HEK293 (cell line): ENCODE data around the gene IMPDH1.
A peak's percentile ranks its signal among the peaks of the same experiment; 100 is the strongest.

Experiments used
- CTCF ChIA-PET: fragments of 350-600 bp; formaldehyde crosslinking; extraction: SDS; loops from one replicate; lab custom pipeline; 2021; ENCODE audit warnings: antibody characterized with exemption; lab: Yijun Ruan, JAX
- POLR2A ChIA-PET: fragments of 300-600 bp; formaldehyde crosslinking; extraction: SDS; loops from one replicate; lab custom pipeline; 2020; ENCODE audit warnings: antibody characterized with exemption, inconsistent platforms; lab: Yijun Ruan, JAX
- H3K27ac ChIP-seq: fragments of 200-500 bp; sonication (Bioruptor generic); 2 replicates; pipeline ENCODE4 v1.5.1; 2014; ENCODE audit warnings: low read depth, low read length, control low read depth, inconsistent platforms; ENCODE audit errors: extremely low read depth
- H3K36me3 ChIP-seq, 2 experiments: fragments of 200-500 bp in 1 of 2; sonication (Bioruptor generic) in 1 of 2; 1 replicate in 1 of 2; 2 replicates in 1 of 2; pipeline ENCODE4 v1.5.1; 2014 to 2017; ENCODE audit warnings: inconsistent platforms in 2 of 2, low read length in 2 of 2; ENCODE audit not compliant: control insufficient read depth in 2 of 2, insufficient read depth in 1 of 2
- H3K4me1 ChIP-seq: fragments of 200-500 bp; sonication (Bioruptor generic); 2 replicates; pipeline ENCODE4 v1.5.1; 2014; ENCODE audit warnings: mild to moderate bottlenecking, low read length, inconsistent platforms; ENCODE audit not compliant: control insufficient read depth, insufficient read depth
- H3K4me3 ChIP-seq: 2 replicates; pipeline ENCODE4 v1.5.1; 2011; ENCODE audit warnings: low read depth, mild to moderate bottlenecking, control low read depth, low read length, moderate library complexity
- H3K9me3 ChIP-seq: fragments of 200-500 bp; sonication (Bioruptor generic); 2 replicates; pipeline ENCODE4 v1.5.1; 2014; ENCODE audit warnings: low read depth, low read length, inconsistent platforms; ENCODE audit not compliant: control insufficient read depth, insufficient read depth
- CTCF ChIP-seq: fragments of 450-650 bp; formaldehyde crosslinking; IDR thresholded peaks from 2 replicates; pipeline ENCODE4 v1.5.1; 2016; ENCODE audit warnings: missing biosample characterization, missing genetic modification characterization
- GLIS1 ChIP-seq: fragments of 450-650 bp; formaldehyde crosslinking; IDR thresholded peaks from 2 replicates; pipeline ENCODE4 v1.5.1; 2016; ENCODE audit warnings: missing biosample characterization, missing genetic modification characterization
- HIC1 ChIP-seq: fragments of 450-650 bp; formaldehyde crosslinking; IDR thresholded peaks from 2 replicates; pipeline ENCODE4 v1.5.1; 2016; ENCODE audit warnings: missing biosample characterization, missing genetic modification characterization
- SCRT2 ChIP-seq: fragments of 450-650 bp; formaldehyde crosslinking; IDR thresholded peaks from 2 replicates; pipeline ENCODE4 v1.5.1; 2016; ENCODE audit warnings: missing biosample characterization, missing genetic modification characterization
- SP7 ChIP-seq: fragments of 450-650 bp; formaldehyde crosslinking; IDR thresholded peaks from 2 replicates; pipeline ENCODE4 v1.5.1; 2016; ENCODE audit warnings: missing biosample characterization, missing genetic modification characterization
- TCF7L2 ChIP-seq: IDR thresholded peaks from 2 replicates; pipeline ENCODE4 v1.6.1; 2011; ENCODE audit warnings: low read depth, mild to moderate bottlenecking, inconsistent platforms, low read length, moderate library complexity, borderline replicate concordance
- YY1 ChIP-seq: fragments of 450-650 bp; formaldehyde crosslinking; IDR thresholded peaks from 2 replicates; pipeline ENCODE4 v1.5.1; 2018; ENCODE audit warnings: missing biosample characterization, missing genetic modification characterization
- ZNF121 ChIP-seq: fragments of 450-650 bp; formaldehyde crosslinking; IDR thresholded peaks from 2 replicates; pipeline ENCODE4 v1.5.1; 2016; ENCODE audit warnings: missing biosample characterization, missing genetic modification characterization
- ZNF24 ChIP-seq: fragments of 450-650 bp; formaldehyde crosslinking; IDR thresholded peaks from 2 replicates; pipeline ENCODE4 v1.5.1; 2016; ENCODE audit warnings: missing biosample characterization, missing genetic modification characterization
- ZNF302 ChIP-seq: fragments of 450-650 bp; formaldehyde crosslinking; IDR thresholded peaks from 2 replicates; pipeline ENCODE4 v1.5.1; 2016; ENCODE audit warnings: missing biosample characterization, missing genetic modification characterization, low read depth
- ZNF335 ChIP-seq: fragments of 450-650 bp; formaldehyde crosslinking; conservative IDR thresholded peaks from 2 replicates; pipeline ENCODE4 v1.5.1; 2016; ENCODE audit warnings: missing biosample characterization, missing genetic modification characterization
- ZNF398 ChIP-seq: fragments of 450-650 bp; formaldehyde crosslinking; IDR thresholded peaks from 2 replicates; pipeline ENCODE4 v1.5.1; 2017; ENCODE audit warnings: missing biosample characterization, missing genetic modification characterization
- ZNF580 ChIP-seq: fragments of 450-650 bp; formaldehyde crosslinking; IDR thresholded peaks from 2 replicates; pipeline ENCODE4 v1.5.1; 2016; ENCODE audit warnings: missing biosample characterization, missing genetic modification characterization
- ZNF596 ChIP-seq: fragments of 450-650 bp; IDR thresholded peaks from 2 replicates; pipeline ENCODE4 v1.5.0; 2018; ENCODE audit warnings: missing biosample characterization, mild to moderate bottlenecking, missing genetic modification characterization, moderate library complexity
- ZNF660 ChIP-seq: fragments of 450-650 bp; IDR thresholded peaks from 2 replicates; pipeline ENCODE4 v1.5.1; 2018; ENCODE audit warnings: missing biosample characterization, mild to moderate bottlenecking, missing genetic modification characterization
- ZNF664 ChIP-seq: fragments of 450-650 bp; formaldehyde crosslinking; IDR thresholded peaks from 2 replicates; pipeline ENCODE4 v1.5.1; 2016; ENCODE audit warnings: missing biosample characterization, missing genetic modification characterization
- ZNF677 ChIP-seq: fragments of 450-650 bp; IDR thresholded peaks from 2 replicates; pipeline ENCODE4 v1.5.0; 2018; ENCODE audit warnings: missing biosample characterization, mild to moderate bottlenecking, missing genetic modification characterization, moderate library complexity
- ZSCAN16 ChIP-seq: fragments of 450-650 bp; formaldehyde crosslinking; IDR thresholded peaks from 2 replicates; pipeline ENCODE4 v1.5.1; 2016; ENCODE audit warnings: missing biosample characterization, missing genetic modification characterization
- ZSCAN30 ChIP-seq: fragments of 450-650 bp; IDR thresholded peaks from 2 replicates; pipeline ENCODE4 v1.5.1; 2018; ENCODE audit warnings: missing biosample characterization, mild to moderate bottlenecking, missing genetic modification characterization, moderate library complexity
- TF ChIP-seq, protein P1 (sequence below): fragments of 450-650 bp; formaldehyde crosslinking; IDR thresholded peaks from 2 replicates; pipeline ENCODE4 v1.5.1; 2017; ENCODE audit warnings: missing biosample characterization, missing genetic modification characterization
- TF ChIP-seq, protein P2 (sequence below): fragments of 450-650 bp; formaldehyde crosslinking; IDR thresholded peaks from 2 replicates; pipeline ENCODE4 v1.5.1; 2017; ENCODE audit warnings: missing biosample characterization, missing genetic modification characterization

The IMPDH1 gene

DNA sequence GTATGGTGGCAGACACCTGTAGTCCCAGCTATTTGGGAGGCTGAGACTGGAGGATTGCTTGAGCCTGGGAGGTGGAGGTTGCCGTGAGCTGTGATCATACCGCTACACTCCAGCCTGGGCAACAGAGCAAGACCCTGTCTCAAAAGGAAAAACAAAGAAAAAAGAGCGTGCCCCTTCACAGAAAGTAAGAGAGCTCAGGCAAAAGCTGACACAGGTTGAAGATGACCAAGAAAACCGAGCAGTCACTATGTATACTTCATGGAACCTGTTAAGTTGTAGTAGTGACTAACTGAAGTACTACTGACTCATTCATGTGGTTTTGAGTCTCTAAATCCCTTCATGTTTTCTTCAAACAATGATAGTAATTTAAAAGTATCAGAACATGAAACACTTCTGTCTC is 47.1 kb downstream of the IMPDH1 start:
- no peaks in the 10 kb centered on the region for H3K9me3 ChIP-seq
- H3K4me1 ChIP-seq, result no peaks in the 10 kb centered on the region; the same call in 1 of the 2 replicates
- TF ChIP-seq ZNF580 (tag by site-specific recombination) (no peak), ZSCAN16 (tag by site-specific recombination) (no peak), ZNF596 (tag by site-specific recombination) (no peak), CTCF (no peak), ZNF664 (peak; percentile 66; the same call in 1 of the 2 replicates), ZNF677 (tag by site-specific recombination) (no peak), ZNF335 (tag by site-specific recombination) (no peak), ZSCAN30 (no peak), TCF7L2 (no peak), ZNF121 (peak; percentile 82)
- TF ChIP-seq, protein P1, sequence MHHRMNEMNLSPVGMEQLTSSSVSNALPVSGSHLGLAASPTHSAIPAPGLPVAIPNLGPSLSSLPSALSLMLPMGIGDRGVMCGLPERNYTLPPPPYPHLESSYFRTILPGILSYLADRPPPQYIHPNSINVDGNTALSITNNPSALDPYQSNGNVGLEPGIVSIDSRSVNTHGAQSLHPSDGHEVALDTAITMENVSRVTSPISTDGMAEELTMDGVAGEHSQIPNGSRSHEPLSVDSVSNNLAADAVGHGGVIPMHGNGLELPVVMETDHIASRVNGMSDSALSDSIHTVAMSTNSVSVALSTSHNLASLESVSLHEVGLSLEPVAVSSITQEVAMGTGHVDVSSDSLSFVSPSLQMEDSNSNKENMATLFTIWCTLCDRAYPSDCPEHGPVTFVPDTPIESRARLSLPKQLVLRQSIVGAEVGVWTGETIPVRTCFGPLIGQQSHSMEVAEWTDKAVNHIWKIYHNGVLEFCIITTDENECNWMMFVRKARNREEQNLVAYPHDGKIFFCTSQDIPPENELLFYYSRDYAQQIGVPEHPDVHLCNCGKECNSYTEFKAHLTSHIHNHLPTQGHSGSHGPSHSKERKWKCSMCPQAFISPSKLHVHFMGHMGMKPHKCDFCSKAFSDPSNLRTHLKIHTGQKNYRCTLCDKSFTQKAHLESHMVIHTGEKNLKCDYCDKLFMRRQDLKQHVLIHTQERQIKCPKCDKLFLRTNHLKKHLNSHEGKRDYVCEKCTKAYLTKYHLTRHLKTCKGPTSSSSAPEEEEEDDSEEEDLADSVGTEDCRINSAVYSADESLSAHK, result no peak
- H3K4me3 ChIP-seq, result no peak overlapping the region
- ChIA-PET POLR2A (no interaction called here), CTCF (interaction anchor here (0.6 to 3.5 kb wide), 4 partner anchors 10 to 25 kb away, joined by 3 to 10 read pairs (median 4); no protein-coding TSS in a partner anchor)
- no peak overlapping the region for H3K27ac ChIP-seq
- no peaks in the 10 kb centered on the region for H3K36me3 ChIP-seq

- POLR2A ChIA-PET, result interaction anchor here (0.9 kb wide), 1 partner anchor 47 kb away, joined by 3 read pairs; no protein-coding TSS in a partner anchor
- H3K4me3 ChIP-seq, result peak within 1 kb of the TSS; percentile 47
- CTCF ChIA-PET, result interaction anchor here (0.6 to 3.5 kb wide), 8 partner anchors 9 to 26 kb away, joined by 3 to 10 read pairs (median 4); no protein-coding TSS in a partner anchor
- H3K4me1 ChIP-seq, result no peaks in the 10 kb centered on the region; the same call in 1 of the 2 replicates
- H3K27ac ChIP-seq, result peak within 1 kb of the TSS; percentile 31; the same call in 1 of the 2 replicates
- no peaks in the 10 kb centered on the region for H3K9me3 ChIP-seq
- H3K36me3 ChIP-seq, result no peaks in the 10 kb centered on the region
- TF ChIP-seq SCRT2 (peak; percentile 76), SP7 (tag by site-specific recombination) (peak; percentile 67), ZNF335 (tag by site-specific recombination) (peak; percentile 86), ZNF24 (tag by site-specific recombination) (0 out of 2 replicates have a peak, but pooled peaks have one; percentile 52), HIC1 (tag by site-specific recombination) (peak; percentile 91), GLIS1 (peak; percentile 70), ZNF398 (peak; percentile 96), YY1 (tag by site-specific recombination) (peak; percentile 33; the same call in 1 of the 2 replicates), ZNF302 (no peak), ZNF660 (tag by site-specific recombination) (0 out of 2 replicates have a peak, but pooled peaks have one; percentile 66)
- TF ChIP-seq, protein P2, sequence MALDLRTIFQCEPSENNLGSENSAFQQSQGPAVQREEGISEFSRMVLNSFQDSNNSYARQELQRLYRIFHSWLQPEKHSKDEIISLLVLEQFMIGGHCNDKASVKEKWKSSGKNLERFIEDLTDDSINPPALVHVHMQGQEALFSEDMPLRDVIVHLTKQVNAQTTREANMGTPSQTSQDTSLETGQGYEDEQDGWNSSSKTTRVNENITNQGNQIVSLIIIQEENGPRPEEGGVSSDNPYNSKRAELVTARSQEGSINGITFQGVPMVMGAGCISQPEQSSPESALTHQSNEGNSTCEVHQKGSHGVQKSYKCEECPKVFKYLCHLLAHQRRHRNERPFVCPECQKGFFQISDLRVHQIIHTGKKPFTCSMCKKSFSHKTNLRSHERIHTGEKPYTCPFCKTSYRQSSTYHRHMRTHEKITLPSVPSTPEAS (tag by site-specific recombination), result peak; percentile 97
These were observed 48.1 kb downstream of the IMPDH1 start, which contains the start of gene PRRT4 for GRCh38 chr7:128361411-128362379. Gene PRRT4, minus strand, starts transcription at chr7:128361690.
